Measurements from ENCODE around the gene MYB. TPM values are rescaled to one million over a fixed set of nuclear protein-coding genes. Genes with fewer than 3 reads are reported as not detected.

The MYB gene
- total RNA-seq, 2 experiments from 2014 or later, result 47.0 to 73.6 TPM

- H3K4me3 Mint-ChIP-seq, result peak overlapping the region; percentile 97
- peaks cover 31% of the 10 kb centered on the region for H3K36me3 Mint-ChIP-seq
- H3K9me3 Mint-ChIP-seq (ENCODE audit: low read depth), result no peaks in the 10 kb centered on the region
- DNase-seq, result peak; percentile 90
- H3K27me3 Mint-ChIP-seq, result no peaks in the 10 kb centered on the region
- peaks cover 30% of the 10 kb centered on the region for H3K4me1 Mint-ChIP-seq
- ATAC-seq, result peak; percentile 45
- CTCF ChIA-PET, result interaction anchor here (0.6 to 6.0 kb wide), 35 partner anchors 10 to 276 kb away, joined by 3 to 68 read pairs (median 5); partner anchors contain the start of gene HBS1L
- H3K27ac Mint-ChIP-seq, result peak overlapping the region; percentile 92
These were observed 2.0 kb downstream of the MYB start for GRCh38 chr6:135183002-135183531.

- CTCF ChIA-PET, result interaction anchor here (0.7 to 6.0 kb wide), 32 partner anchors 10 to 216 kb away, joined by 3 to 68 read pairs (median 6); partner anchors contain the start of gene HBS1L
- Mint-ChIP-seq H3K27ac (peak overlapping the region; percentile 92), H3K4me3 (peak overlapping the region; percentile 97), H3K27me3 (no peaks in the 10 kb centered on the region), H3K36me3 (peaks cover 35% of the 10 kb centered on the region), H3K4me1 (peaks cover 32% of the 10 kb centered on the region), H3K9me3 (ENCODE audit: low read depth) (no peaks in the 10 kb centered on the region)
- ATAC-seq (peak; percentile 45), DNase-seq (peak; percentile 92)
These were observed 2.7 kb downstream of the MYB start for GRCh38 chr6:135183532-135184440.

GRCh38 chr6:135185483-135185882, 4.4 kb downstream of the MYB start:
- peak overlapping the region; percentile 2 for H3K4me3 Mint-ChIP-seq

GRCh38 chr6:135186255-135186654, 5.1 kb downstream of the MYB start:
- no peak for DNase-seq
- H3K27ac Mint-ChIP-seq, result no peak overlapping the region
- no peaks in the 10 kb centered on the region for H3K27me3 Mint-ChIP-seq
- no peak overlapping the region for H3K4me3 Mint-ChIP-seq
- H3K9me3 Mint-ChIP-seq (ENCODE audit: low read depth), result no peaks in the 10 kb centered on the region
- ATAC-seq, result no peak
- CTCF ChIA-PET, result interaction anchor here (4.2 kb wide), 1 partner anchor 26 kb away, joined by 17 read pairs; no protein-coding TSS in a partner anchor
- peaks cover 33% of the 10 kb centered on the region for H3K4me1 Mint-ChIP-seq
- peaks cover 49% of the 10 kb centered on the region for H3K36me3 Mint-ChIP-seq

More at GRCh38 chr6:135185483-135185882, 4.4 kb downstream of the MYB start:
- Mint-ChIP-seq H3K27me3 (no peaks in the 10 kb centered on the region), H3K27ac (peak overlapping the region; percentile 56), H3K36me3 (peaks cover 48% of the 10 kb centered on the region), H3K4me1 (peaks cover 33% of the 10 kb centered on the region), H3K9me3 (ENCODE audit: low read depth) (no peaks in the 10 kb centered on the region)
- DNase-seq, result no peak
- CTCF ChIA-PET, result interaction anchor here (2.9 to 6.0 kb wide), 5 partner anchors 22 to 56 kb away, joined by 12 to 68 read pairs (median 28); no protein-coding TSS in a partner anchor
- no peak for ATAC-seq

GRCh38 chr6:135187372-135187771, 6.3 kb downstream of the MYB start:
- DNase-seq, result no peak
- Mint-ChIP-seq H3K4me3 (no peak overlapping the region), H3K27me3 (no peaks in the 10 kb centered on the region), H3K9me3 (ENCODE audit: low read depth) (no peaks in the 10 kb centered on the region), H3K36me3 (peaks cover 52% of the 10 kb centered on the region), H3K27ac (no peak overlapping the region), H3K4me1 (peaks cover 37% of the 10 kb centered on the region)
- CTCF ChIA-PET, result interaction anchor here (0.8 to 4.2 kb wide), 3 partner anchors 24 to 43 kb away, joined by 3 to 17 read pairs (median 12); no protein-coding TSS in a partner anchor
- no peak for ATAC-seq

GRCh38 chr6:135188718-135189117, 7.6 kb downstream of the MYB start:
- H3K27me3 Mint-ChIP-seq, result no peaks in the 10 kb centered on the region
- CTCF ChIA-PET, result interaction anchor here (1.5 to 2.4 kb wide), 2 partner anchors 18 to 44 kb away, joined by 4 to 12 read pairs; no protein-coding TSS in a partner anchor
- peak overlapping the region; percentile 60 for H3K27ac Mint-ChIP-seq
- peaks cover 37% of the 10 kb centered on the region for H3K4me1 Mint-ChIP-seq
- no peak overlapping the region for H3K4me3 Mint-ChIP-seq
- no peaks in the 10 kb centered on the region for H3K9me3 Mint-ChIP-seq (ENCODE audit: low read depth)
- no peak for ATAC-seq
- H3K36me3 Mint-ChIP-seq, result peaks cover 62% of the 10 kb centered on the region
- DNase-seq, result no peak

GRCh38 chr6:135189344-135189743, 8.2 kb downstream of the MYB start:
- Mint-ChIP-seq H3K27me3 (no peaks in the 10 kb centered on the region), H3K36me3 (peaks cover 68% of the 10 kb centered on the region), H3K9me3 (ENCODE audit: low read depth) (no peaks in the 10 kb centered on the region), H3K4me3 (no peak overlapping the region), H3K27ac (no peak overlapping the region), H3K4me1 (peaks cover 39% of the 10 kb centered on the region)
- DNase-seq (no peak), ATAC-seq (no peak)
- CTCF ChIA-PET, result interaction anchor here (1.5 to 2.4 kb wide), 3 partner anchors 11 to 45 kb away, joined by 4 to 12 read pairs (median 6); no protein-coding TSS in a partner anchor

GRCh38 chr6:135191508-135192255, 10.6 kb downstream of the MYB start:
- CTCF ChIA-PET, result interaction anchor here (1.4 kb wide), 1 partner anchor 44 kb away, joined by 3 read pairs; no protein-coding TSS in a partner anchor
- Mint-ChIP-seq H3K9me3 (ENCODE audit: low read depth) (no peaks in the 10 kb centered on the region), H3K4me1 (peaks cover 35% of the 10 kb centered on the region), H3K36me3 (peaks cover 70% of the 10 kb centered on the region), H3K27me3 (no peaks in the 10 kb centered on the region), H3K27ac (no peak overlapping the region), H3K4me3 (no peak overlapping the region)
- no peak for ATAC-seq
- DNase-seq, result no peak

- no peak for ATAC-seq
- H3K9me3 Mint-ChIP-seq (ENCODE audit: low read depth), result no peaks in the 10 kb centered on the region
- no peak for DNase-seq
- H3K27me3 Mint-ChIP-seq, result no peaks in the 10 kb centered on the region
- CTCF ChIA-PET, result interaction anchor here (1.4 kb wide), 2 partner anchors 10 to 45 kb away, joined by 3 to 4 read pairs; no protein-coding TSS in a partner anchor
- no peak overlapping the region for H3K27ac Mint-ChIP-seq
- peaks cover 44% of the 10 kb centered on the region for H3K4me1 Mint-ChIP-seq
- no peak overlapping the region for H3K4me3 Mint-ChIP-seq
- H3K36me3 Mint-ChIP-seq, result peaks cover 72% of the 10 kb centered on the region
These were observed 11.4 kb downstream of the MYB start for GRCh38 chr6:135192256-135193174.

- no peak overlapping the region for H3K4me3 Mint-ChIP-seq
- ATAC-seq (no peak), DNase-seq (no peak)
- no peaks in the 10 kb centered on the region for H3K9me3 Mint-ChIP-seq (ENCODE audit: low read depth)
- H3K36me3 Mint-ChIP-seq, result peaks cover 71% of the 10 kb centered on the region
- CTCF ChIA-PET, result interaction anchor here (1.4 to 1.9 kb wide), 3 partner anchors 9 to 46 kb away, joined by 3 to 7 read pairs (median 4); no protein-coding TSS in a partner anchor
- no peak overlapping the region for H3K27ac Mint-ChIP-seq
- H3K27me3 Mint-ChIP-seq, result no peaks in the 10 kb centered on the region
- peaks cover 45% of the 10 kb centered on the region for H3K4me1 Mint-ChIP-seq
These were observed 12.1 kb downstream of the MYB start for GRCh38 chr6:135193221-135193620.

- ATAC-seq (no peak), DNase-seq (no peak)
- Mint-ChIP-seq H3K9me3 (ENCODE audit: low read depth) (no peaks in the 10 kb centered on the region), H3K27me3 (no peaks in the 10 kb centered on the region), H3K36me3 (peaks cover 72% of the 10 kb centered on the region), H3K27ac (no peak overlapping the region), H3K4me3 (no peak overlapping the region), H3K4me1 (peaks cover 36% of the 10 kb centered on the region)
- CTCF ChIA-PET, result interaction anchor here (1.0 to 1.9 kb wide), 3 partner anchors 11 to 105 kb away, joined by 3 to 7 read pairs (median 3); no protein-coding TSS in a partner anchor
These were observed 13.9 kb downstream of the MYB start for GRCh38 chr6:135195041-135195440.

- Mint-ChIP-seq H3K36me3 (peaks cover 72% of the 10 kb centered on the region), H3K4me3 (no peak overlapping the region), H3K27me3 (no peaks in the 10 kb centered on the region), H3K4me1 (peaks cover 36% of the 10 kb centered on the region), H3K27ac (peak overlapping the region; percentile 4), H3K9me3 (ENCODE audit: low read depth) (no peaks in the 10 kb centered on the region)
- CTCF ChIA-PET, result no interaction called here
- DNase-seq (no peak), ATAC-seq (no peak)
These were observed 14.4 kb downstream of the MYB start for GRCh38 chr6:135195522-135195921.

Data from activated CD8-positive, alpha-beta memory T cell treated with anti-CD3 and anti-CD28 coated beads, Interleukin-2, amount 10 ng/mL, durations not matched to agents 7 days and 5 days (primary cell).